Subcutaneous abdominal adipose tissue (tissue), 5 donors: ENCODE data around the gene TMEM59.
"Not testable (repeated sequence)": the region's sequence is repeated elsewhere in the genome, so short reads cannot be mapped to it uniquely, and the experiment has no call there.

Experiments
- H3K27ac ChIP-seq: one replicate; pipeline ENCODE4 v1.7.0; 2013; ENCODE audit warnings: low read depth, mild to moderate bottlenecking, inconsistent platforms, low read length, moderate library complexity
- H3K27me3 ChIP-seq, 5 donors: one replicate each; pipeline ENCODE4 v1.7.0; 2013; ENCODE audit warnings: low read length in 5 of 5, inconsistent platforms in 1 of 5; ENCODE audit not compliant: control insufficient read depth in 5 of 5, insufficient read depth in 4 of 5
- H3K36me3 ChIP-seq, 5 donors: one replicate each; pipeline ENCODE4 v1.7.0; 2013; ENCODE audit warnings: low read length in 5 of 5; ENCODE audit not compliant: control insufficient read depth in 5 of 5, insufficient read depth in 5 of 5
- H3K4me1 ChIP-seq, 5 donors: one replicate each; pipeline ENCODE4 v1.7.0; 2013; ENCODE audit warnings: low read length in 5 of 5, mild to moderate bottlenecking in 3 of 5, moderate library complexity in 1 of 5; ENCODE audit not compliant: control insufficient read depth in 5 of 5, insufficient read depth in 5 of 5
- H3K4me3 ChIP-seq, 5 donors: one replicate each; pipeline ENCODE4 v1.7.0; 2013; ENCODE audit warnings: low read length in 5 of 5, low read depth in 1 of 5
- H3K9ac ChIP-seq, 5 donors: one replicate each; pipeline ENCODE4 v1.7.0; 2013; ENCODE audit warnings: low read length in 5 of 5, mild to moderate bottlenecking in 4 of 5, moderate library complexity in 3 of 5
- H3K9me3 ChIP-seq, 5 donors: one replicate each; pipeline ENCODE4 v1.7.0; 2013; ENCODE audit warnings: low read length in 5 of 5; ENCODE audit not compliant: control insufficient read depth in 5 of 5
- donor health status: healthy.
- donor health status: healthy.
- donor health status: healthy.
- donor health status: healthy.
- donor health status: healthy.

Gene TMEM59

GRCh38 chr1:54003750-54004480, 49.1 kb downstream of the TMEM59 start:
- H3K4me1 ChIP-seq, H3K9me3 ChIP-seq, H3K27ac ChIP-seq, H3K9ac ChIP-seq, H3K27me3 ChIP-seq, H3K4me3 ChIP-seq, H3K36me3 ChIP-seq: not testable (repeated sequence)

- no peak overlapping the region for H3K9ac ChIP-seq
- H3K9me3 ChIP-seq = no peaks in the 10 kb centered on the region
- H3K4me1 ChIP-seq = no peaks in the 10 kb centered on the region
- no peak overlapping the region for H3K27ac ChIP-seq
- no peak overlapping the region for H3K4me3 ChIP-seq
- peaks cover 0 to 6% (median 0%) of the 10 kb centered on the region in 5 donors for H3K27me3 ChIP-seq
- H3K36me3 ChIP-seq = no peaks in the 10 kb centered on the region
Observed at GRCh38 chr1:54003249-54003646, 49.8 kb downstream of the TMEM59 start.

- no peaks in the 10 kb centered on the region for H3K9me3 ChIP-seq
- H3K9ac ChIP-seq = no peak overlapping the region
- H3K4me1 ChIP-seq = no peaks in the 10 kb centered on the region
- no peaks in the 10 kb centered on the region for H3K36me3 ChIP-seq
- no peak overlapping the region for H3K4me3 ChIP-seq
- no peak overlapping the region for H3K27ac ChIP-seq
- H3K27me3 ChIP-seq = peaks cover 0 to 6% (median 0%) of the 10 kb centered on the region in 5 donors
Observed at GRCh38 chr1:54002544-54003248, 50.3 kb downstream of the TMEM59 start.

GRCh38 chr1:54001591-54001990, 51.4 kb downstream of the TMEM59 start:
- no peak overlapping the region for H3K27ac ChIP-seq
- no peaks in the 10 kb centered on the region for H3K4me1 ChIP-seq

GRCh38 chr1:53999920-54000319, 53.1 kb downstream of the TMEM59 start:
- no peak overlapping the region for H3K27ac ChIP-seq
- no peaks in the 10 kb centered on the region for H3K9me3 ChIP-seq
- H3K4me3 ChIP-seq = no peak overlapping the region
- H3K36me3 ChIP-seq = no peaks in the 10 kb centered on the region
- peaks cover 0 to 6% (median 0%) of the 10 kb centered on the region in 5 donors for H3K27me3 ChIP-seq
- no peak overlapping the region for H3K9ac ChIP-seq
- H3K4me1 ChIP-seq = no peaks in the 10 kb centered on the region

More at GRCh38 chr1:54001591-54001990, 51.4 kb downstream of the TMEM59 start:
- Histone ChIP-seq H3K9me3 (no peaks in the 10 kb centered on the region), H3K27me3 (peaks cover 0 to 6% (median 0%) of the 10 kb centered on the region in 5 donors), H3K4me3 (no peak overlapping the region), H3K36me3 (no peaks in the 10 kb centered on the region), H3K9ac (no peak overlapping the region)

- Histone ChIP-seq H3K9ac (no peak overlapping the region), H3K4me1 (no peaks in the 10 kb centered on the region), H3K4me3 (no peak overlapping the region), H3K27ac (no peak overlapping the region), H3K27me3 (peaks cover 0 to 6% (median 0%) of the 10 kb centered on the region in 5 donors), H3K9me3 (no peaks in the 10 kb centered on the region), H3K36me3 (no peaks in the 10 kb centered on the region)
Observed at GRCh38 chr1:53998223-53998622, 54.8 kb downstream of the TMEM59 start.

GRCh38 chr1:53995683-53996082, 57.3 kb downstream of the TMEM59 start:
- Histone ChIP-seq H3K9me3 (no peaks in the 10 kb centered on the region), H3K9ac (no peak overlapping the region), H3K27ac (no peak overlapping the region), H3K4me3 (no peak overlapping the region), H3K27me3 (no peaks in the 10 kb centered on the region), H3K36me3 (no peaks in the 10 kb centered on the region), H3K4me1 (no peaks in the 10 kb centered on the region)

- not testable (repeated sequence) for H3K36me3 ChIP-seq, H3K27ac ChIP-seq, H3K9ac ChIP-seq, H3K9me3 ChIP-seq, H3K27me3 ChIP-seq, H3K4me1 ChIP-seq, H3K4me3 ChIP-seq
Observed at GRCh38 chr1:53994516-53994915, 58.5 kb downstream of the TMEM59 start.

- H3K4me1 ChIP-seq = no peaks in the 10 kb centered on the region
- H3K9ac ChIP-seq = no peak overlapping the region
- no peak overlapping the region for H3K27ac ChIP-seq
- no peak overlapping the region for H3K4me3 ChIP-seq
- H3K9me3 ChIP-seq = no peaks in the 10 kb centered on the region
- H3K36me3 ChIP-seq = no peaks in the 10 kb centered on the region
- H3K27me3 ChIP-seq = no peaks in the 10 kb centered on the region
Observed at GRCh38 chr1:53992085-53992874, 60.7 kb downstream of the TMEM59 start.

GRCh38 chr1:53987880-53988279, 65.1 kb downstream of the TMEM59 start:
- H3K27ac ChIP-seq = no peak overlapping the region
- no peak overlapping the region for H3K4me3 ChIP-seq

More at GRCh38 chr1:53987880-53988279, 65.1 kb downstream of the TMEM59 start:
- H3K27me3 ChIP-seq = no peaks in the 10 kb centered on the region
- H3K4me1 ChIP-seq = peaks cover 0 to under 1% (median under 1%) of the 10 kb centered on the region in 5 donors
- no peak overlapping the region for H3K9ac ChIP-seq
- H3K36me3 ChIP-seq = no peaks in the 10 kb centered on the region
- no peaks in the 10 kb centered on the region for H3K9me3 ChIP-seq
